Heart left ventricle (tissue), 13 donors: ENCODE measurements around the gene IRF8.

Source experiments
- CTCF ChIP-seq, 12 donors: fragments of 200-600 bp; sonication (generic) in 4 of 12; IDR thresholded peaks; one replicate each; pipeline versions ENCODE4 v1.5.0 to v1.8.0; 2018 to 2022; ENCODE audit warnings: antibody characterized with exemption in 12 of 12, mild to moderate bottlenecking in 5 of 12
- POLR2A ChIP-seq, 2 donors: fragments of 450-650 bp; IDR thresholded peaks; one replicate each; pipeline ENCODE4 v1.6.1; 2017; ENCODE audit warnings: antibody characterized with exemption in 2 of 2, mild to moderate bottlenecking in 2 of 2, moderate library complexity in 2 of 2
- donor health status: ischemic (EF 13 %, LVEDD 7.1; RV severe dilation, severe dysfunction).
- donor health status: DM: no; HTN: yes; CAD: no.
- donor health status: DM: no; HTN: no; CAD: no.
- donor health status: ischemic (EF 25% LVEDD 6.9; RV normal size, moderate dysfunction).
- donor health status: ischemic (EF 25% LVEDD 5.7; RV mildly dilated, moderate dysfunction).
- donor health status: ischemic (EF 35%, LVEDD 5.7; RV mildly dilated, moderate dysfunction).
- donor health status: nonischemic (EF 11% LVEDD 7.7; RV severe dilation, severe dysfunction).
- donor health status: DM: yes; HTN: yes; CAD: no.
- donor health status: PGD.
- donor health status: ischemic (EF 29% LVEDD 5.4; RV normal size, mild dysfunction).
- donor health status: nonischemic (EF 23%, LVEDD 6.1; RV moderate dilation, normal function).

- TF ChIP-seq CTCF (IDR thresholded peaks at IDR 0.05) (no peak), POLR2A (IDR thresholded peaks at IDR 0.05) (no peak)
Measured at GRCh38 chr16:85912211-85912974, 13.4 kb downstream of the IRF8 start.
